GM18507 (cell line): ENCODE data around the gene SPAG6.

Source experiments
- DNase-seq: peaks from one replicate; pipeline ENCODE4 v3.0.0; 2011; ENCODE audit warnings: low read depth; ENCODE audit not compliant: insufficient read length; ENCODE audit errors: extremely low spot score
- FAIRE-seq: peaks from 2 replicates; lab custom pipeline; 2011; peaks lifted over from hg19 to GRCh38; lab: Jason Lieb, UNC

Gene SPAG6

DNA sequence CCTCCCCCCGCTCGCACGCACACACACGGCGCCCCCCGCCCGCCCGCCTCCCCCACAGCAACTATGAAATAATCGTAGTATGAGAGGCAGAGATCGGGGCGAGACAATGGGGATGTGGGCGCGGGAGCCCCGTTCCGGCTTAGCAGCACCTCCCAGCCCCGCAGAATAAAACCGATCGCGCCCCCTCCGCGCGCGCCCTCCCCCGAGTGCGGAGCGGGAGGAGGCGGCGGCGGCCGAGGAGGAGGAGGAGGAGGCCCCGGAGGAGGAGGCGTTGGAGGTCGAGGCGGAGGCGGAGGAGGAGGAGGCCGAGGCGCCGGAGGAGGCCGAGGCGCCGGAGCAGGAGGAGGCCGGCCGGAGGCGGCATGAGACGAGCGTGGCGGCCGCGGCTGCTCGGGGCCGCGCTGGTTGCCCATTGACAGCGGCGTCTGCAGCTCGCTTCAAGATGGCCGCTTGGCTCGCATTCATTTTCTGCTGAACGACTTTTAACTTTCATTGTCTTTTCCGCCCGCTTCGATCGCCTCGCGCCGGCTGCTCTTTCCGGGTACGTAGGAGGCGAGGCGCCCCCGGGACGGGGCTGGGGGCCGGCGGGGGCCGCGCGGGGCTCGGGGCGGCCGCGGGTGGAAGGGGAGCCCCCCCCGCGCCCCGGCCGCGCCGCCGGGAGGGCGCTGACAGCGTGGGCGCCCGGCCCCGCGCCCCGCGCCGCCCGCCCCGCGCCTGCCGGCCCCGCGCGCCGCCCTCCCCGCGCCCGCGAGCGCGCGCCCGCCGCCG, 24.0 kb upstream of the SPAG6 start:
- FAIRE-seq (peak; percentile 68), DNase-seq (no peak)

DNA sequence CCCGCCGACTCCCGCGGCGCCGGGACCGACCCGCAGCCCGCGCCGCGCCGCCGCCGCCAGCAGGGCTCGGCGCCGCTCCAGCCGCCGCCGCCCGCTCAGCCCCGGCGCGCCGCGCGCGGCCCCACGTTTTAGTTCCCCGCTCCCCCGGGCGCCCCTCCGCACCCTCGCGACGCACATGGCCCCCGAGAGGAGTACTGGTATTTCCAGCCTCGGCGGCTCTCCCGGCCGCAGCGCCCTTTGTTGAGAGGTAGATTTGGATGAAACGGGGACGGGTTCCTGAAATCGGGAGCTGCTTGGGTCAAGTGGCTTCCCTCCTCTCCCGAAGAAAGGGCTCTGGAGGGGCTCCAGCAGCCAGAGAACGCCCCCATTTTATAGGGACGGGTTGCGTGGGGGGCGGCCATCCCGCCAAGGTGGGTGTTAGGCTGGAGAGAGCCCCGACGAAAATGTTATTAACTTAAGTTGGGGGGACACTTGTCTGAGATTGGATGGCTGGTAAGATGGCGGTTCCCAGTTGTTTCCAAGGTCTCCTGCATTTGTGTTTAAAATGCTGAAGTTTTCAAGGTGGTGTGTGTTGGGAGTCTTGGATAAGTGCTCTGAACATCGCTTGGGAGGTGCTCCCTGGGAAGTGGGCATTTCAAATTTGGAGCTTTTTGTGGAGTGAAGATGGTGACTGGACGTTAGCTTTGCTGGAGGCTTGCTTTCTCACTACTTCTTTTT, 23.2 kb upstream of the SPAG6 start:
- FAIRE-seq (peak; percentile 24), DNase-seq (no peak)

DNA sequence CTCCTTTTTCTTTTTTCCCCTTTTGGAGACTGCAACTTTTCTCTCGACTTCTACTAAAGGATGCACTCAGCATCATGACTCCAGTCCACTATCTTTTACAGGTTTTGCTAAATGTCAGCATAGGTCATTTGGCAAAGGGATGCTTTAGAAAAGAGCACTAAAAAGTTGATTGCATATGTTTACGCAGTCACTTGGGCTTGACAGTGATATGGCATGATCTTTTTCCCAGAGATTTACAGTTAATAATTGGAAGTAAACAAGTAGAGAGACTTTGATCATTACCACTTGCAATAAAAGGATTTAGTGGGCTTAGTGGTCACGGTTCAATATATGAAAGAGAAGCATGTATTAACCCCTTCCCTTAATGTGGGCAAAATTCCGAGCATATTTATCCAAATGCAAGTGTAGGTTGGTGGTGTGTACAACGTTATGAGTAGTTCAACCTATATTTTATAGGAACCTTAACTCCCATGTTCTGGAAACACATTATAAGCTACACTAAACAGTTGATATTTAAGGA, 22.6 kb upstream of the SPAG6 start:
- FAIRE-seq (no peak), DNase-seq (no peak)

DNA sequence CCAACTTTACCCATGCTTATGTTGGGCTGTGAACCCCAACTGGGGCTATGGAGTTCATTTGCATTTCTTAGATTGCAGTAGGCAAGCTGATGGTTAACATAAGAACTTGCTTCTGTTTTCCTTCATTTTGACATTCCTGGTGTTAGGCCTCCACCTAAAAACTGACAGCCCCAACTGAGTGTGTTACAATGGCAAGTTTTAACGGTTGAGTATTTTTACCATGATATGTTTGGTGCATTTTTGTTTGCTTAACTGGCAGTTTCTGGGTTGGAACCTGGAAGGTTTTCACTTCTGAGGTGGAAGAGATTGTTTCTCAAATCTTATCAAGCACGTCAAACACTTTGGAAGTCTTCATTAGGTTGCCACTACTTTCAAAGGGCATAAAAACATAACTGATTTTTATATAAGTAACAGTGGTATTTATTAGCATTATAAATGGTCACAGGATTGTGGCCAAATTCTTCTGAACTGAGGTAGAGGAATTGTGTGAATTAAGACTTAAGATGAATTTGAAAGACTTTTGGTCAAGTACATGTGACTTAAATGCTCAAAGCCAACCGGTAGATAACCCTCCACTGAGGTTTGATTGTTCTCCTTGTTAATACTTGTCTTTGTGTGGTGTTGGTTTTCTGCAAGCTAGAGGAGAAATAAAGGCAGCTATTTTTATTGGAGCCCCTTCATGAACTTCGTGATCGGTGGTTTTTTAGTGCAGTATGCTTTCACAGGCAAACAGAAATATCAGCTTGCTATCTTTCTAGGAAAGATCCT, 21.6 kb upstream of the SPAG6 start:
- DNase-seq (no peak), FAIRE-seq (peak; percentile 26)

DNA sequence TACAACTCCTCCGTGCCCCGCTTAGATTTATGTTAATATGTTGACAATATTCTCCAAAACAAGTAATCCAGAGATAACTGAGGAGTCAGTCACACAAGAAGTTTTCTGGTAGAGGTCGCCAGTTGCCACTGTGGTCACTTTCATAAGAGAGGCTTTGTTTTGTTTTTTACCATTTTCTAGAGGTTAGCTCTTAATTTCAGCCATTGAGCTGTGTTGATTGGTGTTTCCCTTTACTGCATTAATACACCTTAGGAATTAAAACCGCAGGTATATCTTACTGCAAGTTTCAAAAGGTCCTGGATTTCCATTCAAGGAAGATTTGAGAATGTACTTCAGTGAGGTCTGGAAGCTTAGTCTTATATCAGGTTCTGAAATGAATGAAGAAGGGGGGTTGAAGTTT, 20.9 kb upstream of the SPAG6 start:
- peak; percentile 46 for FAIRE-seq
- DNase-seq: no peak

DNA sequence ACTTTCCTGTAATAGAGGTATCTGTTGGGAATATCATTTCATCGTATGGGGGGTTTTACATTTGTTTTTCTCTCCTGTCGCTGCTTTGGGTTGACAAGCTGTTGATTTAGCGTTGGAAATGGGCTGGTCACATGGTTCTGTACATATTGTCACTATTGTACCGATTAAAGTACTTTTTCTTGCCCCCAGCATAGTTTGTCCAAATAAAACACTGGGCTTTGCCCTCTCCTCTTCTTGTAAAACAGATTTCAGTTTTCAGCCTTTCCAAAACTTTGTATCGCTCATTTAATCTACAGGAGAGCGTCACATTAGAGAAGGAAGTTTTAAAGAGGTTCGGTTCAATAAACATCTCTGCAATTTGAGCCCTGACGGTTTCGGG, 20.4 kb upstream of the SPAG6 start:
- DNase-seq (no peak), FAIRE-seq (peak; percentile 67)

DNA sequence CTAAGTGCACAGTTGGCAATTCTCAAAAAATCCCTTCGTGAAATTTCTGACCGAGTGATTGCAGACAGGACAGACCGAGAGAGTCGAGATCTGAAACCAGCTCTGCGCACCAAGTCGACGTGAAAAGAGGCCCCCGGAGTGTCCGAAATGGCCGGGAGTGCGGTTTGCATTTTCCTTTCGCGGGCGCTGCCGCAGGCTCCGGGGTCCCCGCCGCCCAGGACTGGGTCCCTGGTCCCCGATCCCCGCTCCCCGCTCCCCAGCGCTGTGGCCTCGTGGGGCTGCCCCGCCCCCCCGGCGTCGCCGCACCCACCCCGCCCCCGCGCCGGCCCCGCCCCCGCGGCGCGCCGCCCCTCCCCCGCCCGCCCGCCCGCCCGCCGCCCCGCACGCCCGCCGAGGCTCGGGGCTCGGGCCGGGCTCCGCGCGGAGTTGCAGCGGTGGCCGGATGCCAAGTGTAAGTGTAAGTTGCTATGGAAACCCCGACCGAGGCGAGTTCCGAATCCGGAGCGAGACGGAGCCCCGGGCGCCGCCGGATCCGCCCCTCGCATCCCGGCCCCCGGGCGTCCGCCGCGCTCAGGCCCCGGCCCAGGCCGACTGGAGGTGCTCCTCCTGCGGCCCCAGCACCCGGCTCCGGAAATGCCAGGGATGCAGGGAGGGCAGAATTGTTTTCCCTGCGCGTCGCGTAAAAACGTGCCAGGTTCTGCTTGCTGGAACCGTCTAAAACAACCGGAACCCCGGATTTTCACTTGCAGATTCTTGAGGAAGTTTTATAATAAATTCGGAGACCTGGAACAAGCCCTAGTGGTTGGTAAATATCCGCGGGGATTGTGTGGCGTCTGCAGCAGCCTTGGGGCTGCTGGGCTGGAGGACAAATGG, 19.8 kb upstream of the SPAG6 start:
- no peak for FAIRE-seq
- no peak for DNase-seq

DNA sequence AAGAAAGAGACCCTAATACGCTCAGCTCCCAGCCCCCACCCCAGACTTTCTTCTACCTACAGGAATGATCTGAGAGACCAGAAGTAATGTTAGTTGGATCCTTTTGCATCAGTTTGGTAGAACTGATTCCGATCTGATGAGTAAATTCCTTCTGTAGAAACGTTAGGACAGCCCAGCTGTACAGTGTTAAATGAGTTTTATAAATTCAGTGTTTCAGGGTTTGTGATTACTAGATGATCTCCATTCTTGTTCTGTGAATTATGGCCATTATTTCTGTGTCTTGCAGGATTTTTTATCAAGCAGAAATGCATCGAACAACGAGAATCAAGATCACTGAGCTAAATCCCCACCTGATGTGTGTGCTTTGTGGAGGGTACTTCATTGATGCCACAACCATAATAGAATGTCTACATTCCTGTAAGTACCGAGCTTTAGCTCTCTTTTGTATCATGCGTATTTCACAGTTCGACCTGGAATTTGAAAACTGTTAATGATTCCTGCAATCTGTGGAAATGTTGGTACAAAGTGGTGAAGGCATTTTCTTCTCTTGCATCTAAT, 19.1 kb upstream of the SPAG6 start:
- no peak for FAIRE-seq
- no peak for DNase-seq

DNA sequence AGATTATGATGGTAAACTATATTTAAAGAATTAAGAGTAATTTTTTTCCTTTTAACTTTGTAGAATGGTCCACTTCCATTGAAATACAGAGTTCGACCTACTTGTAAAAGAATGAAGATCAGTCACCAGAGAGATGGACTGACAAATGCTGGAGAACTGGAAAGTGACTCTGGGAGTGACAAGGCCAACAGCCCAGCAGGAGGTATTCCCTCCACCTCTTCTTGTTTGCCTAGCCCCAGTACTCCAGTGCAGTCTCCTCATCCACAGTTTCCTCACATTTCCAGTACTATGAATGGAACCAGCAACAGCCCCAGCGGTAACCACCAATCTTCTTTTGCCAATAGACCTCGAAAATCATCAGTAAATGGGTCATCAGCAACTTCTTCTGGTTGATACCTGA, 16.1 kb upstream of the SPAG6 start:
- no peak for FAIRE-seq

DNA sequence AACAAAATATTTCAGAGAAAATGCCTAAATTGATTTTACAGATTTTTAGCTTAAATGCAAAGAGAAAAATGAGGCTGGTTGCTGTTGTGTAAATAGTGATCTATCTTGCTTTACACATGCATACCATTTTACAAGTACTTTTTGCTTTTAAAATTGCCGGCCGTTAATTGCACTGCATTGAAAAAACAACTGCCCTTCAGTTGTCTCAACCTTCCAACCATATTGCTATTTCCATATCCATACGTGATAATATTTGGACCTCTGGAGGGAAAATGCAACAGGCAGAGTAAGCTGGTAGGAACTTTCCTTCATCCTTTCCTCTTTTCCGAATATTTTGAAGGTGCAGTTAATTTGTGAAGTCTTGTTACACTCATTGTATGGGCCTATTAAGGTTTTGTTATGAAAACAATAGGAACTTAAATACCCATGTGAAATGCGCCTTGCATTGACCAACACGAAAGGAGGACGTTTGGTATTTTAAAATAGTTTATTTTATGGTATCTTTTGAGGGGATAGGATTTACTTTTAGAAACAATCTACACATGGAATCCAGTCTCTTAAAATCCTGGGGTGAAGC, 13.1 kb upstream of the SPAG6 start:
- FAIRE-seq: peak; percentile 21
- DNase-seq: no peak

More for the DNA sequence above, 16.1 kb upstream of the SPAG6 start:
- no peak for DNase-seq

DNA sequence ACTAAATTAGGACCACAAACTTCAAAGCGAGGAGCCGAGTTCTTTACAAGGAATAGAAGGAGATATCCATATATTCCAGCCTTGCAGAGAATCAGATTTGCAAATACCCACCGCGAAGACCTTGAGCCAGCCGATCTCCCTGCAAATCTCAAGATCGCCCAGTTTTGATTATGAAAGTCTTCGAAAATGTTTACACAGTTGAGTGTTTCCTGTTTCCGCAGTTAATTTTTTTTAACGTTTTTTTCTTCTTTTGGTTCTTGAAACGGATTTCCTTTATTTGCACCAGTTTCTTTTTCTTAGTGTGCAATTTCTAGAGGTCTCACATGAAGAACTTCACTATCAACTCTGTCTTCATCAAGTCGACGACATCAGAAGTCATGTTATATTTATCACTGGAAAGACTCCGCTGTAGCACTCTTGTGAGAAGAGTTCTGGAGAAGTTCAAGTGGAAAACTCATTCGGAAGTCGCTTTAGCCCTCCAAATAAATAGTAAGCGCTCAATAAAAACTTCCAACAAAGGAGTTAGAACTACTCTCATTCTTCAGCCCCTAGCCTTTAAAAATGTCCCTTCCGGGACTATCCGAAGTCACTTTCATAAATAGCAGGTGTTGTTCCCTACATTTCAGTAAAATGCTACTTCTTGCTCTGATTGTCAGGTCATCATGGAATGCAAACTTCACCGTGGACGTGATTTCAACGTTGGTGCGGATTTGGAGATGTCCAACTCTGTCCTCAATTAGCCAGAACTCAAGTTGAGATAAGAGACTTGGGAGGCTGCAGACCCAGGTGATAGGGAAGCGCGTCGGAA, 11.9 kb upstream of the SPAG6 start:
- FAIRE-seq: peak; percentile 60
- DNase-seq: no peak

DNA sequence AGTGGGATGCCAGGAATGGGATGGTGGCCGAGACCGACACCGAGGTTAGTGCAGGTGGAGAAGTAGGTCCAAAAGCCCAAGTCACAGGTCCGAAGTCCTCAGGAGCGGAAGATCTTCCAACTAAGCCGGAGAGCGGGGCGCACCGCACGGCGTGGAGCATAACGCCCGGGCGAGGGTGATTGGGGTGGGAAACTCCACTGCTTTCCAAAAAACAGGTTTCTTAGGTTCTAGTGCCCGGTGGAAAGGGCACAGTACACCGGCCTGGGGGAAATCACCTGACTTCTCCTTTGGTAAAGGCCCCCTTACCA, 11.4 kb upstream of the SPAG6 start:
- FAIRE-seq (no peak), DNase-seq (no peak)

DNA sequence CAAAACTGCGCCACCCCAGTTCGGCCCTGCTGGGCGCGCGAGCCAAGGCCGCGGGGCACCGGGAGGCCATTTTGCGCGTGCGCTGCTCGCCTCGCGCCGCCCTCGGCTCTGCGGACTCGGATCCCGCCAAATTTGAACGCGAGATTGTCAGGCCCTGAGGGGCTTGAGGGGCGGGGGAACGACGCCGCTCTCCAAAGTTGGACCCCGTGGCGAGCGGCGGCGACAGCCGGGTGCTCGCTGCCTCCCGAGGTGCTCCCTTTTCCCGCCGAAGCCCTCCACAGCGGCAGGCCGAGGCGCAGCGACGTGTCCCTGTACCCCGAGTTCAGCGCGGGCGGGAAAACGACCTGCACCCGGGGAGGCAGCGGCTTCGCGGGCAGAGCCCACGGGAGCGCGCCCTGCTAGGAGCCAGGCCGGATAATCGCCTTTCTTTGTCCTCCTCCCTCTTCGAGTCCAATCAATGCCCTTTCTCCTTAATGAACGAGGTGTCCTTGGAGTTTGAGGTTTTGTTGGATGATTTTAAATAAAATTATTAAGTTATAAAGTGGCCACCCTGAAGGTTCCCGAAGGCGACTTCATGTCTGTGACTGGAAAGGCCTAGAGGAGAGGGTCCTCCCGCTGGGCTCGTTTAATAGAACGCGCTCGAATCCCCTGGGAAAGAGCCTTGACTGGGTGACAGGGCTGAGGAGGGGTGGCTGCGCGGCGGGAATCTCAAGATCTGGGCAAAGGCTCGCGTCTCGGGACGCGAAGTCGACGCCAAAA, 10.7 kb upstream of the SPAG6 start:
- FAIRE-seq (no peak), DNase-seq (no peak)

DNA sequence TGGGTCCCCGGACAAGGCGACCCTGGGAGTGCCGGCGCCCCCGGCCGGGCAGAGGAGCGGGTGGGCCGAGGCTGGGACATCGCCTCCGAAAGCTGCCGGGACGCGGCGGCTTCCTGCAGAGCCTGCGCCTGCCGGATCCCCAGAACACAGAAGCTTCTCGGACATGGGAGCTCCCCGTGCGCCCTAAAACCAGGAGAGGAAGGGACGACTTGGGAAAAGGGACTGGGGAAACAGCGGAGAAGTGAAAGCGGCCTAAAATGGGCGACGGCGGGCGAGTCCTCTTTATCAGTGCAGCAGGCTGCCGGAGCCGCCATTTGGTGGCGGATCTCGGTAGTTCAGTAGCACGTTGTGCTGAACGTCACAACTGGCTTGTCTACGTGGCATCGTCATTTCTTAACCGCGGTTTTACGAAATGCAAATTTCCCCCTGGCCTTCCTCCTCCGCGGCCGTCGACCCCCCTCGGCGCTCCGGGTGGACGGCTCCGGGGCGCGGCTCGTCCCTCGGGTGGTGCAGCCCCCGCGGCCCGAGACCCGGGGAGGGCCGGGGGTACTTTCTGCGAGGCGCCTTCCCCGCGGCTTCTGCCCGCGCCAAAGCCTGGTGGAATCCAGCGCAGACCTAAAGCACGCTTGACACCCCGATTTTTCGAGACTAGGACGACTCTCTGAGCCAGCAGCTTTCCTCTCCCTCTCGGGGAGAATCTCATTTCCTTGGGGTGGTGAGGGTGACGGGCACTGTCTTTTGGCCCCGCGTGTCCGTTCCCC, 9.9 kb upstream of the SPAG6 start:
- DNase-seq (no peak), FAIRE-seq (peak; percentile 86)

DNA sequence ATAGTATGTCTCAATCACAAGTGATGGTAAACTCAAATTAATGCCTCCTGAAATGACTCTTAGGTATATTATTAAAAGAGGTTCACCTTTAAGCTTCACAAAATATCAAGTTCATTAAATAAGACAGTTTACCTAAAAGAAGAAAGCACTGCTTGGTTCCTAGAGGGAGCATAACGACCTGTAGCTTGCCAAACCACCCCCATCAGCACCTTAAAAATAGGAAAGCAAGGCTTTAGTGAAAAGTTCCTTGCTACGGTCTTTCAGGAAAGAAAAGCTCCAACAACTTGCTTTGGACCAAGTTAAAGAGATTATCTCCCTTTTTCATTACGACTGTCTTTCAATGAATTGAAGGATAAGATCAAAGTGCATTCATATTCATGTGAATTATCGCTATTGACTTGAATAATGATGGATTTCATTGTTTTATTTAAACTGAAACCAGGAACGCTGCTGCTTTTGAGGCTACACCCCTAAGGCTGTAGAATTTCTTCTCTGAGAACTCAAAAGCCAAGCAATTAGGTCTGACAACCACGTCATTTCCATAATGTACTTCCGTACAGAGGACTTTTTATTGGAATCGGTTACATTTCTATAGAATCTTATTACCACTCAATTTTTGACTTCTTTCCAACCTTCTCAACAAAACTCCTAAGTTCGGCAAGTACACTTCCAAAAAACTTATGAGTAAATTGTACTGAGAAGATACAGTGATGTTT, 7.0 kb upstream of the SPAG6 start:
- FAIRE-seq (no peak), DNase-seq (no peak)

DNA sequence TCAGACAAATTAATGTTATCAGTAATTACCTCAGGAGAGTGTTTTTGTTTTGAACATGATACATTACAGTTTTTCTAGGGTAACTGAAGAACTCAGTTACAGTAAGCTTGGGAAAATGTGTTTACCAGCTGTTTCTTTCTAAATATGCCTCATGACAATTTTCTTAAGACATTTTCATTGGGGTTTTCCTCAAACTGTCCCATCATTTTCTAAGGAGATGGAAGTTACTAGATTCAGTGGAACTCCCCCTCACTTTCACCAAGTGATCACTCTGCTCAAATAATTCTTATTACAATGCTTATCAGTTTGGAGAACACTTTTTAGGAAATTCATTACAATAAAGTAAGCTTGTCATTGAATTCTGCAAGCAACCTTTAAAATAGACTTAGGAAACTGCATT, 6.4 kb upstream of the SPAG6 start:
- no peak for FAIRE-seq
- DNase-seq: no peak
